PC-9 (cell line): ENCODE measurements around the gene SSH3.
A peak's percentile ranks its signal among the peaks of the same experiment; 100 is the strongest.

ENCODE experiments used
- CTCF ChIP-seq: fragments of 200-600 bp; sonication (generic); conservative IDR thresholded peaks from 2 replicates; pipeline ENCODE4 v1.6.1; 2017; ENCODE audit warnings: mixed run types, antibody characterized with exemption, mild to moderate bottlenecking, moderate library complexity
- EZH2 ChIP-seq: fragments of 200-600 bp; sonication (generic); IDR thresholded peaks from 2 replicates; pipeline ENCODE4 v1.8.0; 2017; ENCODE audit warnings: antibody characterized with exemption, low read depth

- peak; percentile 24; the same call in 1 of the 2 replicates for TF ChIP-seq CTCF
- TF ChIP-seq EZH2 = no peak
These were observed 50.2 kb downstream of the SSH3 start, which contains the start of gene POLD4 for GRCh38 chr11:67353317-67354074.
